Caki2 (cell line): ENCODE measurements around the gene INPP4A. TPM values are rescaled to one million over a fixed set of nuclear protein-coding genes. Genes with fewer than 3 reads are reported as not detected.

Experiments
- DNase-seq: peaks from one replicate; pipeline ENCODE4 v3.0.0-alpha.2; 2015; ENCODE audit warnings: low read depth
- in situ Hi-C: cut with HindIII; loops from 2 replicates; pipeline ENCODE4 v1.10.0; 2016; ENCODE audit warnings: low sequenced_read_pairs, low pct_unique_long_range_greater_than_20kb, mixed read lengths
- total RNA-seq: library from RNA; depleted of rRNA; stranded (reverse); fragments of >200 nt; shearing (Covaris generic); gene quantifications from 2 replicates; pipeline ENCODE4 v1.2.3, GENCODE V29; 2014; ENCODE audit warnings: low replicate concordance

INPP4A gene
- total RNA-seq, 1 experiment from 2014 or later: 19.0 TPM

DNA sequence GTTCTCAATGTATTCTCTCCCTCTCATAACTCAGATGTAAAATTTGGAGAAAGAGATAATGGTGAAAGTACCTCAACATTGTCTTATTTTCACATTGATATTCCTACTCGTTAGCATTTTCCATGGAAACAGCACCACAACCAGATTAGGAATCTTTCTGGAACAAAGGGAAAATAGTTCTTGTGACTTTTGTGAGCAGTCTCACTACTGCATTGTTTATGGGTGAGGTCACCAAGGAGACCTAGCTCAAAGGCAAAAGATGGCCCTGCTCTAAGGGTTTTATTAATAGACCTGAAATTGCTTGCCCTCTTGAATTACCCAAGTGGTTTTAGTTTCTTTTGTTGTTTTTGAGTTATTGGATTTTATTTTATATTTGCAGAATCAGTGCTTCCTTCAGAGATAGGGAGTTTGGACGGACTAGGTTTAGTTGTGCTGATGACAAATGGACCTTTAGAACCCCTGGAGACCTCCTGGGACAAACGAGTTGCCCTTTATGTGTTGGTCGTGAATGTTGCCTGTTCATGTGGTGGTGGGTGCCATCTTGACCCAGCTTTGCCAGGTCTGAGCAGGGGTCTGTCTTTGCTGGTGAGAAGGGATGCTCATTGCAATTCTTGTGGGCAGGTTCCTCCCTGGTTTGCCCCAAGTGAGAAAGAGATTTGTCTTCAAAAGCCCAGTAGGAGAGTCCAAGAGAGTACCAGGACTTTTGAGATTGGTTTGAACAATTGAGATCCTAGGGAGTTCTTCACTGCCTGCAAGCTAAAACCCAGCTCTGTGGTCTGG is 58.1 kb downstream of the INPP4A start:
- in situ Hi-C loops: no loop called here
- no peak for DNase-seq

DNA sequence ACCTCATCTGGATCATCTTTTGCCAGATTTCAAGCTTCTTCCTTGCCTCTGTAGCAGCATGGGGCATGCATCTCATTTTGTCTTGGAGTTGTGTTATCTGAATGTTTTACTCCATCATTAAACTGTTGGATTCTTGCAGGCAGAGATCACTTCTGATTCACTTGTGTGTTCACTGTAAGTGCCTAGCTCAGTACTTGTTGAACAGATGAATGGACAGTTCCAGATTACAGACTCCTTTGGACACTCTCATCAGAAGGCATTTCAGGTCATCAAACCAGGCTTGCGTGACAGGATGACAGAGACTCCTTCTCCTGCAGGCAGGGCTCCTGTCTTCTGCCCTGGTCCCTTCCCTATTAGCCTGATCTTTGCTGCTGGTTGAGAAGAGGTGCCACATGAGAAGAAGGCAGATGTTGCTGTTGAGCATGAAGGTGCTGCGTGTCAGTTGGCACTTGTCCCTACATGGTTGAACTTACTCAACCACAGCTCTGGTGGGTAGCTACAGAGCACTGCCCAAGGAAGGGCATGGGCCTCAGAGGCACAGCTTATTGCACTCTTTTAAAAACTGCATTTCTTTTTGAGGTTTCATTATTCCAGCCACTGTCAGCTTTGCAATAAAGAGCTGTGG is 58.9 kb downstream of the INPP4A start:
- no peak for DNase-seq
- in situ Hi-C loops: no loop called here

DNA sequence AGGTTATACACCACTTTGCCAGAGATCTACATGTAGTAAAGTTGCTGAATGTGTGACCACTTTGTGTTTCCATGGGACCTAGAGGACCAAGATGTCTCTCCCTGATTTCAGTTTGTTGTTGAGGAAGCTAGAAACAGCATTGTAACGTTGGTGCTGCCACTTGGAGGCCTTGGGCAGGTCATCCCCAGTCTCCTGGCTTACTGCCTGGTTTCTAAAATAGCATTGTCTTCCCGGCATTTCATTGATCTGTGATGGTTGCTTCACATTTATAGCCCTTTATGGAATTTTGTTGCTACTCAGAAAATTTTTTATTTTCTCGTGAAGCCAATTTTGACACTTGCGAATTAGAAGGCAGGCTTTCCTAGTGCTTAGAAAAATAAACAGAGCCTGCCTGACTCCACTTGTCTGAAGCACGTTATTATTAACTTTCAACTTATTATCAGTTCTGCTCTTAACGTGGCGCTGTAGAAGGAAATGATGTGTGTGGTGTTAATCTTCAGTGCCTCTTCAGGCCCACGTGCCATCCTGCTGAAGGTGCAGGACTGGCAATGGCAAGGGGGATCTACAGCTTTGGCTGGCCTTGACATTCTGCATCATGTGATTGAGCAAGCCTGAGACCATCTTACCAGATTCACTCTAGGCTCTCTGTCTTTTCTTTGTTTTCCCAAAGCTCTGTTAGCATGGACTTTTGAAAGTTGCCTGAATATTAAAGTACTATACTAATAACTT is 59.9 kb downstream of the INPP4A start:
- in situ Hi-C loops: no loop called here
- no peak for DNase-seq

DNA sequence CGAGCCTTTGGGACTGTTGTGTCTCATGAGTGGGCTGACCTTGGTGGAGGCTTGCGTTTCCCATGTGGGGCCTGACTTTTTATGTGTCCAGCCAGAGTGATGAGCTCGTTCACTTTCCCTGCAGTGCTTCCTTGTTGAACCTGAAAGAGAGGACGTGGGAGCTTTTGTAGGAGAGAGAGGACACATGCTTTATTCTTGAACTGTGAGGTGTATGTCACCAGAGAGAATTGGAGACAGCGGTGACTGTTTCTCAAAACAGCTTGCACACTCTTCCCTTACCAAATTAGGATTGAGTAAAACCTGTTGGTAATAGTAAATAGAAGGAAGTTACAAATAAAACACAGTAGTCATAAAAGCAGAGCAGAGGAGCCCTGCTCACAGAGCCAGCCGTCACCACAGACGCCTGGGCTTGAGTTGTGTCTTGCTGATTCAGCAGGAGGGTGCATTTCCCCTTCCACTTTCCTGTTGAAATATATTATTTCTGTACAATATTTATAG is 60.7 kb downstream of the INPP4A start:
- DNase-seq: no peak
- in situ Hi-C loops: no loop called here

DNA sequence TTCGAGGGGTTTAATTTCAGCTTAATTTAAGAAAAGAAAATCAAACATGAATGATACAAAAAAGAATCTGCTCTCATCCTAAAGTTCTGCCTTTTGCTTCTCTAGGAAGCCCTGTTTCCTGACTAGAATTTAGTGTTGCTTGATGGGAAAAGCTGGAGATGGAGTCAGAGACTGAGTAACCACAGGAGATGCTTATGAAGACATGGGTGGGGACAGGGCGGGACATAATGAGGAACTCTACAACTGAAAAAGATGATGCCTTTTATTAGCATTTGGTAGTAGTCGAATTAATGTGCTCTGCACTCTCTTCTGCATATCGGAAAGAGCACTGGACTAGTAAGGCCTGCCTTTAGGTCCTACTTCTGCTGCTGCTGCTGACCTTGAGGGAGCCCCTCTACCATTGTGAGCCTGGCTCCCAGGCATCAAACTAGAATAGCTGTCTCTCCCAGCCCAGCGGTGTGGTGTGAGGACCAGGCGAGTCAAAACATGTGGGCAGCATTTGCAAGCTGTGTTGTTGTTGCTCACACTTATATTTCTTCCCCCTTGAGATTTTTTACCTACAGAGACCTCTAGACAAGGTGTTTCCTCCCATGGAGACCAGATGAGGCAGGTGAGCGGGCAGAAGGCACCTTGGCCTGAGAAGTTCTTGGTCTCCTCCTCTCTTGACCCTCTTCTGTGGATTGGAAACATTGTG is 61.5 kb downstream of the INPP4A start:
- in situ Hi-C loops: no loop called here

DNA sequence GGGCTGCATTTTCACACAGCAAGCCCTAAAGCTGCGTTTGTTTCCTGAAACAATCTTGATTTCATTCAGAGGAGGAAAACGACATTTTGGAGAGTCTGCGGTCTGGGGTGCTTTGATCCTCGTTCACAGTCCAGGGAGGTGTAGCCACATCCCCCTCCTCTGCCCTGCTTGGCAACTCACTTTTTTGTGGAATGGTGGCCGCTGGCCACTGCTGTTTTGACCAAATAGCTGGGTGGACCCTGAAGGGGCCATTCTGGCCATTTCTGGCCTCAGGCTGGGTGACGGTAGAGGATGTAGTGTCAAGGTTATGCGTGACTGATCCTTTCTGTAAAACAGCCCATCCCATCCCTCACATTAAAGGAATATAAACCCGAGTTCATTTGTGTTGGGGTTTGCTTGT is 62.2 kb downstream of the INPP4A start:
- no peak for DNase-seq
- in situ Hi-C loops: no loop called here

More for the DNA sequence above, 61.5 kb downstream of the INPP4A start:
- DNase-seq: no peak

DNA sequence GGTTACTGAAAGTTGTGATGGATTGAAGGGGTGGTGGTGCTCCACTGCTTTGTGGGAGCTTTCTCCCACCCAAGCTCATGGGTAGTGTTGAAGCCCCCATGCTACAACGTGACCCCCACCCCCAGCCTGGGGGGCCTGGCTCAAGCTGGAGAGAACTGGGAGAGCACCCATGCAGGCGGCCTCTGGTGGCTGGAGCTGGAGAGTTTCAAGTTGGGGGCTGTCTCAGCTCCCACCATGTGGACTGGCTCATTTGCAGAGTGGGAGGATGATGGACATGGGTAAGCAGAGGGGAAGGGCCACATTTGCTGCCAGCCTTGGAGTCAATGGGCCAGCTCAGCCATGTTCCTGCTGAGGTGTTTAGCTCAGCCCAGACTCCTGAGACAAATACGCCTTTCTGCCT is 62.8 kb downstream of the INPP4A start:
- in situ Hi-C loops: no loop called here
- DNase-seq: no peak

DNA sequence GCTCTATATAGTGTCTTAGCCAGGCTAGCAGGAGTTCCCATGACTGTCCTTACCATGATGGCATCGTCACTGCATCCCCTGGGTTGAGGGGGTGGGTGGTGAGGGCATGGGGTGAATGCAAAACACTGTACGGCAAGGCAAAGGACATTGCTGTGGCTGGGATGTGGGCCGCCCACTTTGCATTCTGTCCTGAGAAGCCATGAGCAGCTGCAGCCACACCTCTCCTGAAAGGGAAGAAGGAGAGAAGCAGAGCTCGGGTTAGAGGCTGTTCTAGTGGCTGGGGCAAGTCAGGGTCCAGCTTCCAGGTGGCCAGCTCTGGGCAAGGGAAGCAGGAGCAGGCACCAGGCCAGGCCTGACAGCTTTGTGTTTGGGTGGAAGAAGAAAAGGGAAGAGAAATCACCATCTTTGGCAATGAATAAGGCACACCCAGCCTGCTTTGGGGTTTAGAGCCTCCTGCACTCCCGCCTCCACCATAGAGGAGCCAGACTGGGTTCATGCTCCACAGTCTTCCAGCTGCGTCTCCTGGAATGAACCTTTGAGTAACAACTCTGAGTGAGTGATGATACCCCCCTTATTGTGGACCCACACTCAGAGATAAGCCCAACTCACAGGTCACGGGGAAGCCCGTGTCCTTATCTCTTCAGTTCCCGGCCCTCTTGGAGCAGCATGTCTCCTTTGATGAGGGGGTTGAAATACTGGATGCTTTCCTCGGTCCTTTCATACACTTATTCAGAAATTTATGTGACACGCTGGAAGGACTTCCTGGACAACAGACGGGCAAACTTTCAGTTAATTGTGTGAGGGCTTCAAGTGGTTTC is 63.4 kb downstream of the INPP4A start:
- DNase-seq: no peak
- in situ Hi-C loops: no loop called here

DNA sequence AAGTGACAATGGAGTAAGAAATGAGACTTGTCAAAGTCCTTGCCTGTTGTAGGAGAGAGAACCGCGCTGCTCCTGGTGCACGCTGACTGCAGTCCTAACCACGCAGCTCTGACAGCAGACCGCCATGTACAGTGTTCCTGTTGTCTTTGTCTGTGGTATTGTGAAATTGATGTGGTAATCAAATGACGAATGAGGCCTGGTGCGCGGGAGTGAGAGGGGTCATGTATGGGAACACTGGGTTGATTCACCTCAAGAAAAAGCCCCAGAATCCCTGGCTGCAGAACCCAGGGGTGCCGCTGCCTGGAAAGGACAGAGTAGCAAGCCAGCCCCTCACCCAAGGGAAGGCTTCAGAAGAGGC is 64.0 kb downstream of the INPP4A start:
- in situ Hi-C loops: no loop called here
- no peak for DNase-seq

DNA sequence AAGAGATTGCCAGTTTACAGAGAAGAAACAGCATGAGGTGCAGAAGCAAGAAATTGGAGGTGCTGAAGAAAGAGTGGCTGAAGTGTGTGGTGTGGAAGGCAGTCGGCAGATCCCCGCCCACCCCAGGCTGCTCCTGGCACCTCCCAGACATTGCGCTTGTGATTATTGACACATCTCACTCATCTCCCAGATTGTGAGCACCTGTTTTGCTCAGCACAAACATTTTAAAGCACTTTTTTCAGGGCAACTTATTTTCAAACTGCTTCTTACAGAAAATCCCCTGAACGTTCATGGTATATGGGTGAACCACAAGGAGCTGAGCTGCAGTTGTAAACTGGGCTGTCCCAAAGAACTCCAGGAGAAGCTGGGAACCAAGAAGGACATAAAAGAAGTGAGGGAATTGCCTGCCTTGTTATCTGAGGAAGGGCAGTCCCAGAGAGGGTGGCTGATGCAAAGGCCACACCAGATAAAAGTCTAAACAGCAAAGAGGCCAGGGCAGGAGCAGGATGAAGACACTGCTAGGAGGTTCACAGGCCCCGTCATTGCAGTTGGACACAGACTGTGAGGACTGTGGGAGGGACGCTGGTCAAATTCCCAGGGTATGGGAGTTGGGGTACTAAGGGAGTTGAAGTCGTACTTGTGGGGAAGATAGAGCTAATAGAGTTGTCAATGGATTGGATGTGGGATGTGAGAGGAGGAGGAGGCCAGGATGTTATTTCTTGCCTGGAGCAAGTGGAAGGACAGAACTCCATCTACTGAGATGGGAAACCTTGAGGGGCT is 65.1 kb downstream of the INPP4A start:
- no peak for DNase-seq

DNA sequence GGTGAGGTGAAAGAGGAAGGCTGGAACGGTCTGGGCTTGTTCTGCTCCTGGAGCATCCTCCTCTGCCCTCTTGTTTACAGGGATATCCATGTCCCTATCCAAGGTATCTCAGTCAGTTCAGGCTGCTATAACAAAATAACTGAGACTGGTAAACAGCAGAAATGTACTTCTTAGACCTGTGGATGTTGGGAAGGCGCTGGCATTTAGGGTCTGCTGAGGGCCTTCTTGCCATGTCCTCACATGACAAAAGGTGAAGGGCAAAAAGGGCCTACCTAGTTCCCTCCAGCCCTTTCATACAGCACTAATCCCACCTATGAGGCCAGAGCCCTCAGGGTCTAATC is 65.6 kb downstream of the INPP4A start:
- in situ Hi-C loops: no loop called here
- DNase-seq: no peak

More for the DNA sequence above, 65.1 kb downstream of the INPP4A start:
- in situ Hi-C loops: no loop called here

DNA sequence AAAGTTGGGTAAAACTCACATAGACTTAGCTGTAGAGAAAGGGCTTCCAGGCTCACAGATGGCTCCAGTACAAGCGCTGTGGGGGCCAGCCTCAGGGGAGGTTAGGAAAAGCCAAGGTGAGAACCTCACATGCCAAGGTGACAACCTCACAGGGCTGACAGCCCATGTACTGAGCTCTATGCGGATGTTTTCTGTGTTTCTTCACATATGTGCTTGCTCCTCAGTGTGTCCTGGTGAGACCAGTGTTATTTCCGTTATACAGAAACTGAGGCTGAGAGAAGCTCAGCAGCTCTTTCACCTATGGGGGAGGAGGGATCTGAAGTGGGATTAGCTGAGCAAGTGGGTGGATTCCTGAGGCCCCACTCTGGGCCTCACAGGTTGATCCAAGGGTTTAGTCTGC is 67.3 kb downstream of the INPP4A start:
- in situ Hi-C loops: no loop called here

DNA sequence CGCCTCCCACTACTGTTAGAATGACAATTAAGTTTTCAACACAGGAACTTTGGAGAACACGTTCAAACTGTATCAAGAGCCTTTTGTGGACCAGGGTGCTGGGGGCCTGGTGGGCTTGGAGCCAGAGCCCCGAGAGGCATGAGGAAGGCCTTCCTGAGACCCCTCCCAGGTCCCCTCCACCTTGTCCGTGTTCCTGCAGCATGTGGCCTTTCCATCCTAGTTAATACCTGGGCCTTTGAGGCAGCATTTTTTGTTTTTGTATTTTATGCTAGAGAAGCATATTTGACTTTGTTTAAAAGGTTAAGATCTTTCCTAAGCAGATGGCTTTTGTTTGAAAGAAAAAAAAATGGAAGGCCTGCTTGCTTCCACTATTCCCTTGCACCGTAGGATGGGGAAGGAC is 68.0 kb downstream of the INPP4A start:
- DNase-seq: no peak
- in situ Hi-C loops: no loop called here

More for the DNA sequence above, 67.3 kb downstream of the INPP4A start:
- no peak for DNase-seq

DNA sequence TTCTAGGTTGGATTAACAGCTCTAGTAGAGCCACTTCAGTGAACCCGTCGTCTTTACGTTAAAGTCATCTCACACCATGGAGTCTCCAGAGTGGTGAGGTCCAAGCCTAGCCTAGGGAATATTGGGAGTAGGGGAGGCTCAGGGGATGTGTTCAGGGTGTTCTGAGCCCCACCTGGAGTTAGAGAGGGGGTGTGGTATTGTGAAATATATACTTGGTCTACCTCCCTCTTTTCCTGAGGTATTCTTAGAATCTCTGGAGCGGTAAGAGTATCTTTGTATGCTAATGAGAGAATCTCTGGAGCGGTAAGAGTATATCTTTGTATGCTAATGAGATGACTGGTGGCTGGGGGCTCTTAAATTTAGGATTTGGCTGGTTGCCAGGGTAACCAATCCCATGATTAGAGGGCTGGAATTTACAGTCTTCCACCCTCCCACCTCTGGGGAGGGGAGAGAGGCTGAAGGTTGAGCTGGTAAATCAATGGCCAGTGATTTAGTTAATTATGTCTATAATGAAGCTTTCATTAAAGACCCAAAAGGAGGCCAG is 69.5 kb downstream of the INPP4A start:
- no peak for DNase-seq
- in situ Hi-C loops: no loop called here

DNA sequence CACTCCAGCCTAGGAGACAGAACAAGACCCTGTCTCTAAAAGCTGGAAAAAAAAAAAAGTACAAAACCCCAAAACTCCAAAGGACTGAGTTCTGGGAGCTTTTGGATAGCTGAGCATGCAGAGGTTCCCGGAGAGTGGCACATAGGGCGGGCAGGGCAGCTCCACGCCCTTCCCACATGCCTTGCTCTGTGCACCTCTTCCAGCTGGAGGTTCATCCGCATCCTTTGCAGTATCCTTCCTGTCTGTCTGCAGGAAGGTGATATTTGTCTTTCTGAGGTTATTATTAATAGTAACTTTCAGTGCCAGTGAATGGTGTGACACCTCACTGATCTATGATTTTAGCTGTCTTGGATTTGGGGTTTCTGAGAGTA is 70.2 kb downstream of the INPP4A start:
- in situ Hi-C loops: no loop called here
- no peak for DNase-seq

DNA sequence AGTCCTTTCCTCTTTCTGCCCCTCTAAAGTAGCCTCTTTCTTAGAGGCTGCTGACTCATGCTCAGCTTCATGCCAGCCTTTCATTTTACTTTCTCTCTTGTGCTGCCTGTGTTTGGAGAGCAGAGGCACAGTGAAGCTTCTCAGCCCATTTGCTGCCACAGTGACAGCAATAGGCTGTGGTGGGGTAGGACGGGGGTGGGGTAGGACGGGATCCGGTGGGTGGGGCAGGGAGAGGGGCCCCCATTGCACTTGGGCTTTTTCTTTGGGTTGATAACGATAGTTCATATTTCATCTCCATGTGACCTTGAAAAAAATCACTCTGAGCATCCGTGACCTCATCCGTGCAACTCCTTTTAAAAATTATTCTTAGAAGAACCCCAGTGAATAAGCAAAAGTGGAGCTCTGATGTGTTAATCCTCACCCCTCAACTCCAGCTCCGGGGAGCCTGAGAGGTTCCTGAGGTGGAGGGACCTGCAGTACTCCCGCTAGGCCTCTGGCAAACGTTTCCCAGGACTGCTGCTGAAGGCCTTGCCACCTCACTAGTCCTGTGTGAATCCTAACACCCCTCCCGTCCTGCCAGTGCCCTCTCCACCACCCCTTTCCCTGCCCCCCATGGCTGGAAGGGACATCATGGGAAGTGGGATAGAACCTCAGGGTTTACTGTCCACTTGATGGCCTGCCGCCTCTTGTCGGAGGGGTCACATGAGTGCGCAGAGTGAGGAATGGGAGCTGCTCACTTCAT is 70.8 kb downstream of the INPP4A start:
- peak; percentile 26 for DNase-seq
- in situ Hi-C loops: no loop called here

DNA sequence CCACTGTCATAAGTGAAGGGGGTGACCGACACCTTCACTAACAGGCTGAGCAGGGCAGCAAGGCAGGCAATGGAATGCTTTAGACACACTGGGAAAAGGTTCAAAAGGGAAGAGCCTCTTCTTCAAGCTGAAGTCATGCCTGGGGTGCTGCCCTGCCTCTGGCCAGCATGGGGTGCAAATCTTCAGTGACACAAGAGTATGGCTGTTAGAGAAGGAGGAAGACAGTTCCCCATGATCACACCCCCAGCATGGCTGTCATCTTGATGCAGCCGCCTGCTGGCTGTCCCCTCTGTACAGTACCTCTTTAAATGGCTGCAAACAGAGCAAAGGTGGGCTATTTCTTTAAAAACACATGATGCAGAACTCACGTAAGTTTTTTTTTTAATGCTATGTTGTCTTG is 71.9 kb downstream of the INPP4A start:
- no peak for DNase-seq
- in situ Hi-C loops: no loop called here
